Measurements from ENCODE around the gene SLC46A3.
"Not testable (repeated sequence)": the region's sequence is repeated elsewhere in the genome, so short reads cannot be mapped to it uniquely, and the experiment has no call there.

Gene SLC46A3

DNA sequence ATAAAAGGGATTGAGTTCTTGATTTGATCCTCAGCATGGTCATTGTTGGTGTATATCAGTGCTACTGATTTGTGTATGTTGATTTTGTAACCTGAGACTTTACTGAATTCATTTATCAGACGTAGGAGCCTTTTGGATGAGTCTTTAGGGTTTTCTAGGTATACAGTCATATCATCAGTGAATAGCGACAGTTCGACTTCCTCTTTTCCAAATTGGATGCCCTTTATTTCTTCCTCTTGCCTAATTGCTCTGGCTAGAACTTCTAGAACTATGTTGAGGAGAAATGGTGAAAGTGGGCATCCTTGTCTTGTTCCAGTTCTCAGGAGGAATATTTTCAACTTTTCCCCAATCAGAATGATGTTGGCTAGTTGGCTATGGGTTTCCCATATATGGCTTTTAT is 32.9 kb downstream of the SLC46A3 start:
- DNase-seq (ENCODE audit: low read depth): no peak
- H3K4me3 ChIP-seq (ENCODE audit: control insufficient read depth, low read depth, low read length): no peak overlapping the region
- TF ChIP-seq, protein P1, sequence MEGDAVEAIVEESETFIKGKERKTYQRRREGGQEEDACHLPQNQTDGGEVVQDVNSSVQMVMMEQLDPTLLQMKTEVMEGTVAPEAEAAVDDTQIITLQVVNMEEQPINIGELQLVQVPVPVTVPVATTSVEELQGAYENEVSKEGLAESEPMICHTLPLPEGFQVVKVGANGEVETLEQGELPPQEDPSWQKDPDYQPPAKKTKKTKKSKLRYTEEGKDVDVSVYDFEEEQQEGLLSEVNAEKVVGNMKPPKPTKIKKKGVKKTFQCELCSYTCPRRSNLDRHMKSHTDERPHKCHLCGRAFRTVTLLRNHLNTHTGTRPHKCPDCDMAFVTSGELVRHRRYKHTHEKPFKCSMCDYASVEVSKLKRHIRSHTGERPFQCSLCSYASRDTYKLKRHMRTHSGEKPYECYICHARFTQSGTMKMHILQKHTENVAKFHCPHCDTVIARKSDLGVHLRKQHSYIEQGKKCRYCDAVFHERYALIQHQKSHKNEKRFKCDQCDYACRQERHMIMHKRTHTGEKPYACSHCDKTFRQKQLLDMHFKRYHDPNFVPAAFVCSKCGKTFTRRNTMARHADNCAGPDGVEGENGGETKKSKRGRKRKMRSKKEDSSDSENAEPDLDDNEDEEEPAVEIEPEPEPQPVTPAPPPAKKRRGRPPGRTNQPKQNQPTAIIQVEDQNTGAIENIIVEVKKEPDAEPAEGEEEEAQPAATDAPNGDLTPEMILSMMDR (IDR thresholded peaks at IDR 0.05; ENCODE audit: control insufficient read depth, insufficient read depth, low read depth, low read length, missing control alignments): no peak

DNA sequence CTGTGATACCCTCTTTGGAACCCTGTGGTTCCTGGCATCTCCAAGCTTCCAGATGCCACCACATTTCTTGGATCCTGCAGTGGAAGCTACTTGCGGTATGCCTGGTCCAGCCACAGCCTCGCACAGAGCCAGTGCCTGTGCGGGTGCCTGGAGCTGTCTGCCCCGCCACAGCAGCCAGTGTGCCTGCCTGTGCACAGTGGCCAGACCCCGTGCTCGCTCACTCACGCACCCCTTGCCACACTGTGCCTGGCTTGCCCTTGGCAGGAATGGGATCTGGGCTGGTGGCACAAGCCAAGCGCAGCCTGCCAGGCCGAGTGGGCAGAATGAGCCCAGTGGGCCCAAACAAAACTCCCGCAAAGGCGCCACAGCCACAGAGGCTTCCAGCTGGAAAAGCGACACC is 33.7 kb downstream of the SLC46A3 start:
- no peak for DNase-seq (ENCODE audit: low read depth)
- H3K4me3 ChIP-seq (ENCODE audit: control insufficient read depth, low read depth, low read length): no peak overlapping the region
- TF ChIP-seq, protein P1 (IDR thresholded peaks at IDR 0.05; ENCODE audit: control insufficient read depth, insufficient read depth, low read depth, low read length, missing control alignments): no peak

- TF ChIP-seq, protein P1 (IDR thresholded peaks at IDR 0.05; ENCODE audit: control insufficient read depth, insufficient read depth, low read depth, low read length, missing control alignments): no peak
- no peak for DNase-seq (ENCODE audit: low read depth)
- H3K4me3 ChIP-seq (ENCODE audit: control insufficient read depth, low read depth, low read length): no peak overlapping the region
Measured at GRCh38 chr13:28684257-28684656, 34.5 kb downstream of the SLC46A3 start.

DNA sequence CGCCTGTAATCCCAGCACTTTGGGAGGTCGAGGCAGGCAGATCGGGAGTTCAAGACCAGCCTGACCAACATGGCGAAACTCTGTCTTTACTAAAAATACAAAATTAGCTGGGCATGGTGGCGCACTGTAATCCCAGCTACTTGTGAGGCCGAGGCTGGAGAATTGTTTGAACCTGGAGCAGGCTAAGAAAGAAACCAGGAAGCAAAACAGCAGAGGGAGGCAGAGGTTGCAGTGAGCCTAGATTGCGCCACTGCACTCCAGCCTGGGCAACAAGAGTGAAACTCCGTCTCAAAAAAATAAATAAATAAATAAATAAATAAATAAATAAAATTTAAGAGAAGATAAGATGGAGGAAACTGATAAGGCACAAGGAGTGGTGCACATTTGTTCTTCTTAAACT is 35.6 kb downstream of the SLC46A3 start:
- DNase-seq (ENCODE audit: low read depth); H3K4me3 ChIP-seq (ENCODE audit: control insufficient read depth, low read depth, low read length): not testable (repeated sequence)
- TF ChIP-seq, protein P1 (IDR thresholded peaks at IDR 0.05; ENCODE audit: control insufficient read depth, insufficient read depth, low read depth, low read length, missing control alignments): peak; percentile 9

DNA sequence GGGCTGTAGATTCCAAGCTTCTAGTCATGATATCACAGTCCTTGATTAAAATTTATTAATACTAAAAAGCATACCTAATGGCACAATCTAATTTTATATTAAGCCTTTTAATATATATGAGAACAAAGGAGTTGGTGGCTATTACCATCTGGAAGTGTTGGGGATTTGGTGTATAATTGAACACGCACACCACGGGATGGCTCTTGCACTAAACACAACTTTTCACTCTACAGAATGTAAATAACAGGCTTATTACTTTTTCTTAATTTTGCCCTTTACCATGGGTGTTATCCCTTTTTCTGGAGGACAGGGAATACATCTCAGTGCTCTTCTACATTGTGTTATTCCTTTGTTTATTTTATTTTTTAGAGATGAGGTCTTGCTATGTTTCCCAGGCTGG is 38.2 kb downstream of the SLC46A3 start:
- TF ChIP-seq, protein P1 (IDR thresholded peaks at IDR 0.05; ENCODE audit: control insufficient read depth, insufficient read depth, low read depth, low read length, missing control alignments): no peak
- H3K4me3 ChIP-seq (ENCODE audit: control insufficient read depth, low read depth, low read length): no peak overlapping the region
- DNase-seq (ENCODE audit: low read depth): no peak

DNA sequence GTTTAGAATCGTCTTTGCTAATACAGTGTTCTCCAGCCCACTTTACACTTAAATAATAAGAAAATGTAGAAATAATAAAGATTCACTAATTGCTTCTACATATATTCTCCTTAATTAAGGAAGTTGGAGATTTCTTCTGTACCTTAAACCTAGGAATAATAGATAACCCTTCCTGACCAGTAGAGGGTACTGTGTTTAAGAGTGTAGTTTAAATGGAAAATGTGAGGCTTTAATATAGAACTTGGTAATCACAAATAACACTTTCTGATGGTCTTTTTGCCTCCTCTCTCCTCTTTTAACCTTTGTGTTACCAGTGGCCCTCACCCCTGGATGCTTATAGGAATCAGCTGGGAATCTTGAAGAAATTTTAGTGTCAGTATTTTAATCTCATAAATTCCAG is 39.1 kb downstream of the SLC46A3 start:
- H3K4me3 ChIP-seq (ENCODE audit: control insufficient read depth, low read depth, low read length): no peak overlapping the region
- TF ChIP-seq, protein P1 (IDR thresholded peaks at IDR 0.05; ENCODE audit: control insufficient read depth, insufficient read depth, low read depth, low read length, missing control alignments): peak; percentile 22
- no peak for DNase-seq (ENCODE audit: low read depth)

DNA sequence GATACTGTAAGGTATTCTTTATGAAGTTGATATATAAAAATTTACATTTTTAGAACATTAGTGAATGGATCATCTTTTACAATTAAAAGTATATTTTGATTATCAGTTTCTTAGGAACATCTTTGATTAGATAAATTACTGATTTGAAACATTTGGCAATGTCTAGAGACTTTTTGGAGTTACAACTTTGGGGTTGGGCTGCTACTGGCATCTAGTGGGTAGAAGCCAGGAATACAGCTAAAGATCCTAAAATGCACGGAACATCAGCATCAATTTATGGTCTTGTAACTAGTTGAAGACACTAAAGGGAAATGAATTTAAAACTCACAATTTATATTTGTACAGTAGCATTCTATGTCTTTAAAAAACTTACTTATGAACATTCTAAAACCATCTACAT is 40.0 kb downstream of the SLC46A3 start:
- DNase-seq (ENCODE audit: low read depth): no peak
- H3K4me3 ChIP-seq (ENCODE audit: control insufficient read depth, low read depth, low read length): no peak overlapping the region

More for the DNA sequence above, 40.0 kb downstream of the SLC46A3 start:
- TF ChIP-seq, protein P1 (IDR thresholded peaks at IDR 0.05; ENCODE audit: control insufficient read depth, insufficient read depth, low read depth, low read length, missing control alignments): peak; percentile 21
